CD4-positive, CD25-positive, alpha-beta regulatory T cell (primary cell): ENCODE results near the gene COMP. TPM values are rescaled to one million over a fixed set of nuclear protein-coding genes. Genes with fewer than 3 reads are reported as not detected.

ENCODE experiments used
- ATAC-seq, 2 donors: fragments of 150-1000 bp; cut with Tn5 transposase; one replicate each; pipeline ENCODE4 v1.10.0; 2021; ENCODE audit warnings: low read depth in 2 of 2, moderate number of reproducible peaks in 2 of 2, moderate library complexity in 1 of 2
- DNase-seq, 3 donors: peaks; one replicate each; pipeline versions ENCODE4 v3.0.0 to v3.0.0-alpha.2; 2012 to 2022; ENCODE audit warnings: mixed read lengths in 1 of 3
- H3K27ac ChIP-seq: one replicate; pipeline ENCODE4 v1.7.0; 2013; ENCODE audit warnings: mild to moderate bottlenecking, low read length; ENCODE audit not compliant: insufficient read depth, poor library complexity, severe bottlenecking
- H3K27me3 ChIP-seq: one replicate; pipeline ENCODE4 v1.7.0; 2013; ENCODE audit warnings: low read length; ENCODE audit not compliant: control insufficient read depth, insufficient read depth
- H3K36me3 ChIP-seq: one replicate; pipeline ENCODE4 v1.7.0; 2013; ENCODE audit warnings: mild to moderate bottlenecking, low read length, moderate library complexity; ENCODE audit not compliant: control insufficient read depth, insufficient read depth
- H3K4me1 ChIP-seq: 2 replicates; pipeline ENCODE4 v1.7.0; 2013; ENCODE audit warnings: mild to moderate bottlenecking, low read length; ENCODE audit not compliant: insufficient read depth, control insufficient read depth, poor library complexity, severe bottlenecking
- H3K4me3 ChIP-seq: one replicate; pipeline ENCODE4 v1.7.0; 2013; ENCODE audit warnings: low read depth, mild to moderate bottlenecking, low read length, moderate library complexity
- H3K9me3 ChIP-seq, 2 experiments: 1 replicate in 1 of 2; 2 replicates in 1 of 2; pipeline ENCODE4 v1.7.0; 2013; ENCODE audit warnings: low read length in 2 of 2, mild to moderate bottlenecking in 1 of 2, moderate library complexity in 1 of 2; ENCODE audit not compliant: control insufficient read depth in 2 of 2
- H3K27ac Mint-ChIP-seq, 3 donors: one replicate each; pipeline ENCODE4 v1.8.0; 2020 to 2022; ENCODE audit warnings: mild to moderate bottlenecking in 3 of 3, mixed read lengths in 3 of 3, moderate library complexity in 2 of 3
- H3K27me3 Mint-ChIP-seq: one replicate; pipeline ENCODE4 v1.8.0; 2022; ENCODE audit warnings: mild to moderate bottlenecking, mixed read lengths
- H3K36me3 Mint-ChIP-seq: one replicate; pipeline ENCODE4 v1.8.0; 2020; ENCODE audit warnings: mixed read lengths
- H3K4me1 Mint-ChIP-seq, 4 donors: one replicate each; pipeline ENCODE4 v1.8.0; 2020 to 2022; ENCODE audit warnings: mixed read lengths in 4 of 4, mild to moderate bottlenecking in 1 of 4
- H3K4me3 Mint-ChIP-seq, 4 donors: one replicate each; pipeline ENCODE4 v1.8.0; 2020 to 2022; ENCODE audit warnings: mild to moderate bottlenecking in 4 of 4, mixed read lengths in 4 of 4, moderate library complexity in 3 of 4
- H3K9me3 Mint-ChIP-seq, 7 donors: one replicate each; pipeline ENCODE4 v1.8.0; 2020 to 2022; ENCODE audit warnings: mixed read lengths in 7 of 7, mild to moderate bottlenecking in 3 of 7, moderate library complexity in 2 of 7
- polyA plus RNA-seq, 4 donors: library from polyadenylated mRNA; unstranded; fragments of 300-500 nt; fragmentation: Illumina TruSeq; gene quantifications; one replicate each; pipeline ENCODE4 v1.2.3, GENCODE V29; 2021
- total RNA-seq: library from RNA; stranded (reverse); gene quantifications from one replicate; pipeline ENCODE4 v1.2.3, GENCODE V29; 2022

The COMP gene
- total and polyA plus RNA-seq, 5 donors from 2014 or later, result not detected

- Mint-ChIP-seq H3K4me3 (peak overlapping the region in 1 of 4 donors; percentile 21), H3K36me3 (peaks cover 5% of the 10 kb centered on the region), H3K27ac (no peak overlapping the region), H3K9me3 (peaks cover 0 to 2% (median 0%) of the 10 kb centered on the region in 7 donors), H3K27me3 (peaks cover 24% of the 10 kb centered on the region), H3K4me1 (no peaks in the 10 kb centered on the region)
- H3K36me3 ChIP-seq, result no peaks in the 10 kb centered on the region
- H3K27ac ChIP-seq, result no peak overlapping the region
- ATAC-seq (no peak), DNase-seq (no peak)
- no peaks in the 10 kb centered on the region for H3K9me3 ChIP-seq
- H3K4me1 ChIP-seq, result no peaks in the 10 kb centered on the region
- H3K27me3 ChIP-seq, result peaks cover 5% of the 10 kb centered on the region
- H3K4me3 ChIP-seq, result no peak overlapping the region
Observed at GRCh38 chr19:18802354-18802753, 11.2 kb upstream of the COMP start.

- peaks cover 0 to 2% (median 0%) of the 10 kb centered on the region in 7 donors for H3K9me3 Mint-ChIP-seq
- H3K27ac ChIP-seq, result no peak overlapping the region
- H3K4me3 ChIP-seq, result no peak overlapping the region
- DNase-seq, result no peak
- peaks cover 39% of the 10 kb centered on the region for H3K27me3 Mint-ChIP-seq
- no peak overlapping the region for H3K27ac Mint-ChIP-seq
- peaks cover 5% of the 10 kb centered on the region for H3K36me3 Mint-ChIP-seq
- no peaks in the 10 kb centered on the region for H3K4me1 ChIP-seq
- H3K27me3 ChIP-seq, result peaks cover 8% of the 10 kb centered on the region
- H3K4me3 Mint-ChIP-seq, result no peak overlapping the region
- peaks cover 0 to 2% (median 0%) of the 10 kb centered on the region in 4 donors for H3K4me1 Mint-ChIP-seq
- ATAC-seq, result no peak
- H3K9me3 ChIP-seq, result no peaks in the 10 kb centered on the region
- no peaks in the 10 kb centered on the region for H3K36me3 ChIP-seq
Observed at GRCh38 chr19:18800636-18801035, 9.5 kb upstream of the COMP start.

GRCh38 chr19:18800079-18800478 lies 9.0 kb upstream of the COMP start:
- Histone ChIP-seq H3K27ac (no peak overlapping the region), H3K4me3 (no peak overlapping the region), H3K27me3 (peaks cover 8% of the 10 kb centered on the region), H3K9me3 (no peaks in the 10 kb centered on the region), H3K4me1 (no peaks in the 10 kb centered on the region), H3K36me3 (no peaks in the 10 kb centered on the region)
- H3K36me3 Mint-ChIP-seq, result peaks cover 5% of the 10 kb centered on the region
- H3K27me3 Mint-ChIP-seq, result peaks cover 45% of the 10 kb centered on the region
- H3K4me3 Mint-ChIP-seq, result no peak overlapping the region
- DNase-seq (no peak), ATAC-seq (no peak)
- H3K9me3 Mint-ChIP-seq, result peaks cover 0 to 2% (median 0%) of the 10 kb centered on the region in 7 donors
- H3K4me1 Mint-ChIP-seq, result peaks cover 0 to 2% (median 0%) of the 10 kb centered on the region in 4 donors
- no peak overlapping the region for H3K27ac Mint-ChIP-seq

GRCh38 chr19:18799389-18799970 lies 8.4 kb upstream of the COMP start:
- Histone ChIP-seq H3K9me3 (no peaks in the 10 kb centered on the region), H3K4me1 (no peaks in the 10 kb centered on the region), H3K4me3 (no peak overlapping the region), H3K27me3 (peaks cover 8% of the 10 kb centered on the region), H3K36me3 (no peaks in the 10 kb centered on the region), H3K27ac (no peak overlapping the region)
- no peak overlapping the region for H3K27ac Mint-ChIP-seq
- no peak for DNase-seq
- peaks cover 0 to 2% (median 0%) of the 10 kb centered on the region in 7 donors for H3K9me3 Mint-ChIP-seq
- peaks cover 5% of the 10 kb centered on the region for H3K36me3 Mint-ChIP-seq
- H3K4me3 Mint-ChIP-seq, result no peak overlapping the region
- H3K27me3 Mint-ChIP-seq, result peaks cover 50% of the 10 kb centered on the region
- peaks cover 0 to 2% (median 0%) of the 10 kb centered on the region in 4 donors for H3K4me1 Mint-ChIP-seq
- no peak for ATAC-seq

GRCh38 chr19:18798384-18799352 lies 7.6 kb upstream of the COMP start:
- DNase-seq (no peak), ATAC-seq (no peak)
- Histone ChIP-seq H3K27me3 (peaks cover 8% of the 10 kb centered on the region), H3K4me3 (no peak overlapping the region), H3K4me1 (no peaks in the 10 kb centered on the region), H3K9me3 (no peaks in the 10 kb centered on the region), H3K36me3 (no peaks in the 10 kb centered on the region), H3K27ac (no peak overlapping the region)
- H3K4me3 Mint-ChIP-seq, result no peak overlapping the region
- peaks cover 3% of the 10 kb centered on the region for H3K36me3 Mint-ChIP-seq
- H3K9me3 Mint-ChIP-seq, result peaks cover 0 to 2% (median 0%) of the 10 kb centered on the region in 7 donors
- H3K27me3 Mint-ChIP-seq, result peaks cover 50% of the 10 kb centered on the region
- H3K4me1 Mint-ChIP-seq, result peaks cover 0 to 2% (median 0%) of the 10 kb centered on the region in 4 donors
- no peak overlapping the region for H3K27ac Mint-ChIP-seq

- H3K27me3 Mint-ChIP-seq, result peaks cover 60% of the 10 kb centered on the region
- DNase-seq (no peak), ATAC-seq (no peak)
- H3K36me3 Mint-ChIP-seq, result no peaks in the 10 kb centered on the region
- H3K27ac Mint-ChIP-seq, result no peak overlapping the region
- Histone ChIP-seq H3K36me3 (no peaks in the 10 kb centered on the region), H3K4me1 (no peaks in the 10 kb centered on the region), H3K4me3 (no peak overlapping the region), H3K9me3 (no peaks in the 10 kb centered on the region), H3K27ac (no peak overlapping the region), H3K27me3 (peaks cover 15% of the 10 kb centered on the region)
- H3K9me3 Mint-ChIP-seq, result peaks cover 0 to 3% (median 0%) of the 10 kb centered on the region in 7 donors
- H3K4me3 Mint-ChIP-seq, result no peak overlapping the region
- H3K4me1 Mint-ChIP-seq, result peaks cover 0 to 2% (median 0%) of the 10 kb centered on the region in 4 donors
Observed at GRCh38 chr19:18796239-18796638, 5.1 kb upstream of the COMP start.

GRCh38 chr19:18795540-18795939 lies 4.4 kb upstream of the COMP start:
- H3K27me3 ChIP-seq, result peaks cover 15% of the 10 kb centered on the region
- H3K27ac ChIP-seq, result no peak overlapping the region
- Mint-ChIP-seq H3K4me1 (peaks cover 0 to 7% (median 0%) of the 10 kb centered on the region in 4 donors), H3K27ac (no peak overlapping the region), H3K4me3 (no peak overlapping the region), H3K9me3 (peaks cover 0 to 3% (median 0%) of the 10 kb centered on the region in 7 donors), H3K27me3 (peaks cover 67% of the 10 kb centered on the region), H3K36me3 (no peaks in the 10 kb centered on the region)
- no peak for ATAC-seq
- H3K9me3 ChIP-seq, result no peaks in the 10 kb centered on the region
- peaks cover 7% of the 10 kb centered on the region for H3K4me1 ChIP-seq
- H3K36me3 ChIP-seq, result no peaks in the 10 kb centered on the region
- no peak for DNase-seq
- H3K4me3 ChIP-seq, result no peak overlapping the region
